Neural progenitor cell (in vitro differentiated cells): Measurements from ENCODE around the gene RIPK3. TPM values are rescaled to one million over a fixed set of nuclear protein-coding genes. Genes with fewer than 3 reads are reported as not detected.

Experiments used
- DNase-seq: peaks from one replicate; pipeline ENCODE4 v3.0.0-alpha.2; 2016; ENCODE audit warnings: low spot score
- H2AFZ ChIP-seq: fragments of 200-600 bp; sonication (generic); replicated peaks from 2 replicates; pipeline ENCODE4 v1.6.1; 2016; ENCODE audit warnings: antibody characterized with exemption
- H3F3A ChIP-seq: fragments of 200-600 bp; sonication (generic); 2 replicates; pipeline ENCODE4 v1.6.1; 2016; ENCODE audit warnings: antibody characterized with exemption, low read depth
- H3K27ac ChIP-seq: fragments of 200-600 bp; sonication (generic); 2 replicates; pipeline ENCODE4 v1.5.1; 2016; ENCODE audit warnings: mild to moderate bottlenecking
- H3K27me3 ChIP-seq: fragments of 200-600 bp; sonication (generic); 2 replicates; pipeline ENCODE4 v1.6.1; 2016; ENCODE audit warnings: mild to moderate bottlenecking, moderate library complexity
- H3K36me3 ChIP-seq: fragments of 200-600 bp; sonication (generic); 2 replicates; pipeline ENCODE4 v1.5.1; 2016
- H3K4me1 ChIP-seq: fragments of 200-600 bp; sonication (generic); 2 replicates; pipeline ENCODE4 v1.6.1; 2016; ENCODE audit warnings: mixed run types
- H3K4me2 ChIP-seq: fragments of 200-600 bp; sonication (generic); 2 replicates; pipeline ENCODE4 v1.6.1; 2016
- H3K4me3 ChIP-seq: fragments of 200-600 bp; sonication (generic); 2 replicates; pipeline ENCODE4 v1.5.1; 2016
- H3K79me2 ChIP-seq: fragments of 200-600 bp; sonication (generic); 2 replicates; pipeline ENCODE4 v1.6.1; 2016; ENCODE audit warnings: low read depth
- H3K9ac ChIP-seq: fragments of 200-600 bp; sonication (generic); 2 replicates; pipeline ENCODE4 v1.6.1; 2016
- H3K9me3 ChIP-seq: fragments of 200-600 bp; sonication (generic); 2 replicates; pipeline ENCODE4 v1.5.1; 2016; ENCODE audit warnings: low read depth
- H4K20me1 ChIP-seq: fragments of 200-600 bp; sonication (generic); 2 replicates; pipeline ENCODE4 v1.6.1; 2016; ENCODE audit warnings: low read depth
- H3K27ac Mint-ChIP-seq: 3 replicates; pipeline ENCODE4 v1.8.0; 2021; ENCODE audit warnings: mixed read lengths
- H3K27me3 Mint-ChIP-seq: 2 replicates; pipeline ENCODE4 v1.8.0; 2022; ENCODE audit warnings: low read depth, mild to moderate bottlenecking, inconsistent platforms, moderate library complexity, mixed read lengths; ENCODE audit not compliant: insufficient read depth
- H3K36me3 Mint-ChIP-seq: 3 replicates; pipeline ENCODE4 v1.8.0; 2021; ENCODE audit warnings: mixed read lengths
- H3K4me1 Mint-ChIP-seq: 3 replicates; pipeline ENCODE4 v1.8.0; 2021; ENCODE audit warnings: mixed read lengths
- H3K4me3 Mint-ChIP-seq: 3 replicates; pipeline ENCODE4 v1.8.0; 2021; ENCODE audit warnings: mild to moderate bottlenecking, moderate library complexity, mixed read lengths
- H3K9me3 Mint-ChIP-seq: 3 replicates; pipeline ENCODE4 v1.8.0; 2020; ENCODE audit warnings: mixed read lengths
- CTCF ChIP-seq: fragments of 200-600 bp; sonication (generic); IDR thresholded peaks from 2 replicates; pipeline ENCODE4 v1.5.1; 2017; ENCODE audit warnings: antibody characterized with exemption, mild to moderate bottlenecking
- EZH2 ChIP-seq: fragments of 200-600 bp; sonication (generic); IDR thresholded peaks from 2 replicates; pipeline ENCODE4 v1.6.1; 2017; ENCODE audit warnings: antibody characterized with exemption, mild to moderate bottlenecking, moderate library complexity
- EZH2phosphoT487 ChIP-seq: fragments of 200-600 bp; sonication (generic); IDR thresholded peaks from 2 replicates; pipeline ENCODE4 v1.6.1; 2017; ENCODE audit warnings: antibody characterized with exemption
- total RNA-seq: library from RNA; depleted of rRNA; stranded (reverse); fragments of >200 nt; gene quantifications from 2 replicates; pipeline ENCODE4 v1.2.3, GENCODE V29; 2015; ENCODE audit warnings: low replicate concordance

The RIPK3 gene
- total RNA-seq, 1 donor from 2014 or later: not detected

GRCh38 chr14:24366413-24366720 lies 26.6 kb upstream of the RIPK3 start:
- peak overlapping the region; percentile 93 for H3K4me3 Mint-ChIP-seq
- TF ChIP-seq EZH2: no peak
- no peak for TF ChIP-seq EZH2phosphoT487
- TF ChIP-seq CTCF: no peak

DNA sequence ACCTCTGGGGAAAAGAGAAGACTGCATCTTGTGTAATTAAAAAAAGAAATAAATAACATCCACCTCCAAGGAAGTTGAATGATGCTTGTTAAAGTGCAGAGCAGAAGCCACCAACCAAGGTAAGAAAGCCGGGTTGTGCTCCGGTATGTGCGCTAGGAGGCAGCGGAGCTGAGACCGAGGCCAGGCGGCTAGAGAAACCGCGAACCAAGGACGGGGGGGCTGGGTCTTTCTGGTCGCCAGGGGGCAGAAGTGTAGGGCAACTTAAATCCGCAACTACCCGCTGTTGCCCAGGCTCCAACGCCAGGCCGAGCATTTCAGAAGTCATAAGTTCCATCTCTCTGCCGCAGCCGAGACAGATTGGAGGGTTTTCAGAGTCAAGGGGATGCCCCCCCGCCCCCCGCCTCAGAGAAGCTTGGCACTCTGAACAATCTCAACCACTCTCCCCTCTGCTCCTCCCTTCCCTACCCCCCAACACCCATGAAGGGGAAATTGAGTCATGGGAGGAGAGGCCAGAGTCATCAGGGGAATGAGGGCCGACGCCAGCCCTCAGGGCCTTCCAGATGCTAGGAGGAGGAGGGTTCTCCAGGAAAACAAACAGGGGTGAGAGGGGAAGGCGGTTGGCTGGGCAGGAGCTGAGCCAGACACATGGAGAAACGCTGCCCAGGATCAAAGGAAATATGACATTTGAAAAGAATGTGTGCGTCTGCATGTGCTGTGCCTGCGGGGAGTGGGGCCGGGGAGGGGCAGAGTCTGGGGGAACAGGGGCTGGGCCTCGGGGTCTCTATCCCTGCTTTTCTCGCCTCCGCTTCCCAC lies 26.0 kb upstream of the RIPK3 start:
- Histone ChIP-seq H3K4me2 (peak overlapping the region; percentile 85), H3K36me3 (no peaks in the 10 kb centered on the region), H3F3A (peaks cover 36% of the 10 kb centered on the region), H3K27me3 (peaks cover 31% of the 10 kb centered on the region), H3K4me3 (peak overlapping the region; percentile 74), H4K20me1 (no peaks in the 10 kb centered on the region), H3K4me1 (peaks cover 13% of the 10 kb centered on the region), H3K27ac (no peak overlapping the region), H3K9me3 (no peaks in the 10 kb centered on the region), H3K79me2 (peaks cover 3% of the 10 kb centered on the region), H2AFZ (peak overlapping the region; percentile 37), H3K9ac (no peak overlapping the region)
- Mint-ChIP-seq H3K4me1 (peaks cover 13% of the 10 kb centered on the region), H3K27me3 (peaks cover 8% of the 10 kb centered on the region), H3K4me3 (peak overlapping the region; percentile 93), H3K36me3 (no peaks in the 10 kb centered on the region), H3K27ac (peak overlapping the region; percentile 57), H3K9me3 (no peaks in the 10 kb centered on the region)
- DNase-seq: peak; percentile 94
- TF ChIP-seq EZH2 (no peak), CTCF (peak; percentile 89)

More at GRCh38 chr14:24366413-24366720, 26.6 kb upstream of the RIPK3 start:
- peak overlapping the region; percentile 74 for H3K4me3 ChIP-seq
- H2AFZ ChIP-seq: peak overlapping the region; percentile 37
- peak overlapping the region; percentile 85 for H3K4me2 ChIP-seq
- no peak overlapping the region for H3K9ac ChIP-seq
- Mint-ChIP-seq H3K27me3 (peaks cover 8% of the 10 kb centered on the region), H3K27ac (no peak overlapping the region), H3K36me3 (no peaks in the 10 kb centered on the region), H3K9me3 (no peaks in the 10 kb centered on the region), H3K4me1 (peaks cover 15% of the 10 kb centered on the region)
- peaks cover 18% of the 10 kb centered on the region for H3K4me1 ChIP-seq
- H3K79me2 ChIP-seq: peaks cover 3% of the 10 kb centered on the region
- H3K27ac ChIP-seq: peak overlapping the region; percentile 51
- peaks cover 36% of the 10 kb centered on the region for H3F3A ChIP-seq
- no peaks in the 10 kb centered on the region for H4K20me1 ChIP-seq
- H3K36me3 ChIP-seq: no peaks in the 10 kb centered on the region
- H3K9me3 ChIP-seq: no peaks in the 10 kb centered on the region
- peaks cover 25% of the 10 kb centered on the region for H3K27me3 ChIP-seq
- no peak for DNase-seq

- no peaks in the 10 kb centered on the region for H3K36me3 ChIP-seq
- no peaks in the 10 kb centered on the region for H3K9me3 ChIP-seq
- H3K79me2 ChIP-seq: peaks cover 3% of the 10 kb centered on the region
- Mint-ChIP-seq H3K4me3 (peak overlapping the region; percentile 93), H3K4me1 (peaks cover 13% of the 10 kb centered on the region), H3K27ac (no peak overlapping the region), H3K36me3 (no peaks in the 10 kb centered on the region), H3K27me3 (peaks cover 8% of the 10 kb centered on the region), H3K9me3 (no peaks in the 10 kb centered on the region)
- H2AFZ ChIP-seq: no peak overlapping the region
- no peak overlapping the region for H3K9ac ChIP-seq
- H3K27ac ChIP-seq: no peak overlapping the region
- no peak overlapping the region for H3K4me2 ChIP-seq
- peaks cover 36% of the 10 kb centered on the region for H3F3A ChIP-seq
- H3K4me3 ChIP-seq: no peak overlapping the region
- no peak for DNase-seq
- peaks cover 7% of the 10 kb centered on the region for H3K4me1 ChIP-seq
- H3K27me3 ChIP-seq: peaks cover 40% of the 10 kb centered on the region
- TF ChIP-seq CTCF (no peak), EZH2phosphoT487 (no peak), EZH2 (no peak)
- H4K20me1 ChIP-seq: no peaks in the 10 kb centered on the region
These were observed 25.1 kb upstream of the RIPK3 start for GRCh38 chr14:24364841-24365240.
